Measurements from ENCODE around the gene SHOX.

DNA sequence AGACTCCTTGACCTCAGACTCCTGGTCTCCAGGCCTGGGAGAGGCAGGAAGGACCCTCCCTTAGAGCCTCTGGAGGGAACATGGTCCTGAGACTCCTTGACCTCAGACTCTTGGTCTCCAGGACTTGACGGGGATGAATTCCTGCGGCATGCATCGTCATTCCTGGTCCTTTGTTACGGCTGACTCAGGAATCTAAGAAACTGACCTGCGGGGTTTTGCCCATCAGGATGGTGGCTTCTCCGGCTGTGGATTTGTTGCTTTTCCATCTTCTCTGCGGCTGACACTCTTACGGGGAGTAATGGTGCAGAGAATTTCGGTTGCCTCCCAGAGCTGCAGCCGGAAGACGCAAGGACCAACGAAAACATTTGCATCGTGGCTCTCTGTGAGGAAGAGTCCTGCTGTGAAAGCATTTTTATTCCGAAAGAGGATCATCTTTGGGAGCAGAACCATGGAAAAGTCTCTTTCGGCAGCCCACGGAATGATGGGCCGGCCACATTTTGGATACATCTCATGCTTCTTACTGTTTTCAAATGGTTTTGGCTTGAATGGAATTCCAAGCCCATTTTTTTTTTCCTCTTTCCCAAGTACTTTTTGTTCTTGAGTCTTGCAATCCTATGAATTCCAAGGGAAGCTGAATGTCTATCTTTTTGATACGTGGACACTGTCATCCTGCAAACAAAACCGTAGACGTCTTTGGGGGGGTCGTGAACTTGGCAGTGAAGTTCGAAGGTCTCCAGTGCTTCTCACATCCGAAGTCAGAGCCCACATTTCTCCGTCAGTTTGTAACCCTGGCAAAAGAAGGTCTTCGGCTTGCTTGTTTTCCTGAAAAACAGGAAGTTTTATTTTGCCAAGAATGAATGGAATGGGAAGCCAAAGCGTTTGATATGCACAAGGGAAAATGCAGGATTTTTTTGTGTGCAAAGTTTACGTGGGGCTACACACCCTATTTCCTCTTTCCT, 36.5 kb downstream of the SHOX start:
- TF ChIP-seq GATA3 (IDR thresholded peaks at IDR 0.05; ENCODE audit: low read depth, low read length) = no peak
- no peak for TF ChIP-seq GATA2 (IDR thresholded peaks at IDR 0.05; ENCODE audit: low read depth, low read length)
